Testis (tissue), 3 donors: ENCODE measurements around the gene SSR1. TPM values are rescaled to one million over a fixed set of nuclear protein-coding genes. Genes with fewer than 3 reads are reported as not detected.

Experiments used
- DNase-seq: peaks from one replicate; pipeline ENCODE4 v3.0.0-alpha.2; 2019
- H3K27ac ChIP-seq, 2 donors: fragments of 200-600 bp; sonication (generic); one replicate each; pipeline ENCODE4 v1.5.1; 2019
- H3K27me3 ChIP-seq: fragments of 200-600 bp; sonication (generic); one replicate; pipeline ENCODE4 v1.5.1; 2019
- H3K36me3 ChIP-seq: fragments of 200-600 bp; sonication (generic); one replicate; pipeline ENCODE4 v1.5.1; 2017; ENCODE audit warnings: low read depth; ENCODE audit errors: missing control alignments
- H3K4me1 ChIP-seq: fragments of 200-600 bp; sonication (generic); one replicate; pipeline ENCODE4 v1.5.1; 2019
- H3K4me3 ChIP-seq, 2 donors: fragments of 200-600 bp; sonication (generic); one replicate each; pipeline ENCODE4 v1.5.1; 2017 to 2019
- H3K9me3 ChIP-seq: fragments of 200-600 bp; sonication (generic); one replicate; pipeline ENCODE4 v1.5.1; 2017
- POLR2A ChIP-seq: fragments of 450-650 bp; IDR thresholded peaks from one replicate; pipeline ENCODE4 v1.6.1; 2017; ENCODE audit warnings: antibody characterized with exemption, mild to moderate bottlenecking, moderate library complexity
- WGBS, 2 donors: methylation state at CpG; one replicate each; pipeline ENCODE4 v1.1.5; 2018; 5-methylcytosine and 5-hydroxymethylcytosine counted together
- intact Hi-C: fragments of 100-400 bp; cut with DNase I; formaldehyde crosslinking; loops from one replicate; pipeline ENCODE4 v1.15.1; 2023; ENCODE audit warnings: low total_unique reads
- polyA plus RNA-seq: library from polyadenylated mRNA; stranded (reverse); fragments of 350-450 nt; fragmentation: Illumina TruSeq; extraction: RNeasy Lipid Tissue Mini Kit (QIAGEN cat#74804); gene quantifications from one replicate; pipeline ENCODE4 v1.2.3, GENCODE V29; 2014; ENCODE audit warnings: low read depth, low replicate concordance; ENCODE audit not compliant: insufficient read depth
- total RNA-seq, 2 donors: library from RNA; depleted of rRNA; stranded (reverse); fragments of >200 nt; gene quantifications; one replicate each; pipeline ENCODE4 v1.2.3, GENCODE V29; 2016
- TF ChIP-seq, protein P1 (sequence below), 3 experiments: fragments of 450-650 bp in 2 of 3; fragments of 200-600 bp in 1 of 3; sonication (generic) in 1 of 3; IDR thresholded peaks; one replicate each; pipeline ENCODE4 v1.5.1; 2016 to 2019; ENCODE audit warnings: antibody characterized with exemption in 3 of 3, mild to moderate bottlenecking in 2 of 3, moderate library complexity in 1 of 3

SSR1 gene
- total and polyA plus RNA-seq, 3 donors from 2014 or later, result 42.7 to 65.7 (median 62.5) TPM

GRCh38 chr6:7273709-7274108 lies 39.3 kb downstream of the SSR1 start:
- Histone ChIP-seq H3K4me3 (no peak overlapping the region), H3K9me3 (no peaks in the 10 kb centered on the region), H3K27me3 (no peaks in the 10 kb centered on the region), H3K36me3 (no peaks in the 10 kb centered on the region), H3K4me1 (no peaks in the 10 kb centered on the region), H3K27ac (no peak overlapping the region)
- DNase-seq, result no peak
- TF ChIP-seq, protein P1, sequence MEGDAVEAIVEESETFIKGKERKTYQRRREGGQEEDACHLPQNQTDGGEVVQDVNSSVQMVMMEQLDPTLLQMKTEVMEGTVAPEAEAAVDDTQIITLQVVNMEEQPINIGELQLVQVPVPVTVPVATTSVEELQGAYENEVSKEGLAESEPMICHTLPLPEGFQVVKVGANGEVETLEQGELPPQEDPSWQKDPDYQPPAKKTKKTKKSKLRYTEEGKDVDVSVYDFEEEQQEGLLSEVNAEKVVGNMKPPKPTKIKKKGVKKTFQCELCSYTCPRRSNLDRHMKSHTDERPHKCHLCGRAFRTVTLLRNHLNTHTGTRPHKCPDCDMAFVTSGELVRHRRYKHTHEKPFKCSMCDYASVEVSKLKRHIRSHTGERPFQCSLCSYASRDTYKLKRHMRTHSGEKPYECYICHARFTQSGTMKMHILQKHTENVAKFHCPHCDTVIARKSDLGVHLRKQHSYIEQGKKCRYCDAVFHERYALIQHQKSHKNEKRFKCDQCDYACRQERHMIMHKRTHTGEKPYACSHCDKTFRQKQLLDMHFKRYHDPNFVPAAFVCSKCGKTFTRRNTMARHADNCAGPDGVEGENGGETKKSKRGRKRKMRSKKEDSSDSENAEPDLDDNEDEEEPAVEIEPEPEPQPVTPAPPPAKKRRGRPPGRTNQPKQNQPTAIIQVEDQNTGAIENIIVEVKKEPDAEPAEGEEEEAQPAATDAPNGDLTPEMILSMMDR (IDR thresholded peaks at IDR 0.05), result no peak
- no peak for TF ChIP-seq POLR2A
- intact Hi-C loops, result loop anchor here (10.0 kb wide), 1 partner anchor 341 kb away; no protein-coding TSS in a partner anchor
- WGBS, 2 donors, result 80 to 85% methylated on average over 4 to 10 of the region's 10 CpGs

DNA sequence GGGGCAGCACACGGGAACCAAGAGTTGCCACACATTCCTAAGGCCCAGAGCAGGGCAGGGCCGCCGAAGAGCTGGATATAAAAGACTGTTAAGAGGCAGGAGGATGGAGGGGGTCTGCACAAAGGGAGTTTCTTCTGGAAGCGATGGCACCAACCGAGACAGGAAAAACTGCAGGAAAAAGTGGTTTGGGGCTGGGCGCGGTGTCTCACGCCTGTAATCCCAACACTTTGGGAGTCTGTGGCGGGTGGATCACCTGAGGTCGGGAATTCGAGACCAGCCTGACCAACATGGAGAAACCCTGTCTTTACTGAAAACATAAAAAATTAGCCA lies 41.8 kb downstream of the SSR1 start:
- intact Hi-C loops, result loop anchor here (10.0 kb wide), 1 partner anchor 344 kb away; no protein-coding TSS in a partner anchor
- H3K9me3 ChIP-seq, result no peaks in the 10 kb centered on the region
- no peaks in the 10 kb centered on the region for H3K4me1 ChIP-seq
- DNase-seq, result no peak
- TF ChIP-seq POLR2A, result no peak
- TF ChIP-seq, protein P1 (IDR thresholded peaks at IDR 0.05), result no peak
- H3K27ac ChIP-seq, result no peak overlapping the region
- no peaks in the 10 kb centered on the region for H3K27me3 ChIP-seq
- 94 to 95% methylated on average over 11 of the region's 11 CpGs for WGBS, 2 donors
- no peak overlapping the region for H3K4me3 ChIP-seq
- no peaks in the 10 kb centered on the region for H3K36me3 ChIP-seq

DNA sequence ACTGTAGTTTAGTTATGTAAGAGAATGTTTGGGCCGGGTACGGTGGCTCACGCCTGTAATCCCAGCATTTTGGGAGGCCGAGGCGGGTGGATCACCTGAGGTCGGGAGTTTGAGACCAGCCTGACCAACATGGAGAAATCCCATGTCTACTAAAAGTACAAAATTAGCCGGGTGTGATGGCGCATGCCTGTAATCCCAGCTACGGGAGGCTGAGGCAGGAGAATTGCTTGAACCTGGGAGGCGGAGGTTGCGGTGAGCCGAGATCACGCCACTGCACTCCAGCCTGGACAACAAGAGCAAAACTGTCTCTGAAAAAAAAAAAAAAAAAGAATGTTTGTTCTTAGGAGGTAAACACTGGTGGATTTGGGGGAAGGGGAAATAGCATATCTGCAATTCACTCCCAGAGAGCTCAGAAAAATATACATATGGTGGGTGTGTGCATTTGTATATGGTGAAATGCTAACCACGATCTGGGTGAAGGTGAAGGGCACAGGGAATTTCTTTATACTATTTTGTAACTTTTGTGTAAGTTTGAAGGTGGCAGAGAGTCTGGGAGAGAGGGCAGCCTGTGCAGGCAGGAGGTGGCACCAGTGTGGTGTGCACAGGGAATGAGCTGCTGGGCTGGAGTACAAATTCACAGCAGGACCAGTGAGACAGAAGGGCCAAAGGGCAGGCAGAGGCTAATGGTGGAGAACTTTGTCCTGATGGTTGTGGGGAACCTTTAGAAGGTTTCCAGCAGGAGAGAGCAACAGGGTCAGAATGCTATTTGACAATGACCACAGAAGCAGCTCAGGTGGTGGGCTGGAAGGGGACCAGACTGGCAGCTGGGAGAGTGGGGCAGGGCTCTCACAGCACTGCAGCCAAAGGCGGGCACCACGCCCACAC lies 42.4 kb downstream of the SSR1 start:
- H3K4me3 ChIP-seq, result no peak overlapping the region
- no peaks in the 10 kb centered on the region for H3K27me3 ChIP-seq
- intact Hi-C loops, result loop anchor here (10.0 kb wide), 1 partner anchor 344 kb away; no protein-coding TSS in a partner anchor
- no peak overlapping the region for H3K27ac ChIP-seq
- H3K9me3 ChIP-seq, result no peaks in the 10 kb centered on the region
- no peaks in the 10 kb centered on the region for H3K4me1 ChIP-seq
- WGBS, 2 donors, result 81 to 83% methylated on average over 16 of the region's 16 CpGs
- no peaks in the 10 kb centered on the region for H3K36me3 ChIP-seq
- no peak for DNase-seq
- TF ChIP-seq POLR2A, result no peak

GRCh38 chr6:7269816-7270215 lies 43.2 kb downstream of the SSR1 start:
- no peaks in the 10 kb centered on the region for H3K4me1 ChIP-seq
- 58 to 71% methylated on average over 5 of the region's 5 CpGs for WGBS, 2 donors
- H3K36me3 ChIP-seq, result no peaks in the 10 kb centered on the region
- intact Hi-C loops, result loop anchor here (10.0 kb wide), 1 partner anchor 345 kb away; no protein-coding TSS in a partner anchor
- no peak overlapping the region for H3K4me3 ChIP-seq
- H3K27ac ChIP-seq, result no peak overlapping the region
- H3K9me3 ChIP-seq, result no peaks in the 10 kb centered on the region
- TF ChIP-seq, protein P1 (IDR thresholded peaks at IDR 0.05), result no peak
- no peak for TF ChIP-seq POLR2A
- H3K27me3 ChIP-seq, result no peaks in the 10 kb centered on the region
- DNase-seq, result no peak

DNA sequence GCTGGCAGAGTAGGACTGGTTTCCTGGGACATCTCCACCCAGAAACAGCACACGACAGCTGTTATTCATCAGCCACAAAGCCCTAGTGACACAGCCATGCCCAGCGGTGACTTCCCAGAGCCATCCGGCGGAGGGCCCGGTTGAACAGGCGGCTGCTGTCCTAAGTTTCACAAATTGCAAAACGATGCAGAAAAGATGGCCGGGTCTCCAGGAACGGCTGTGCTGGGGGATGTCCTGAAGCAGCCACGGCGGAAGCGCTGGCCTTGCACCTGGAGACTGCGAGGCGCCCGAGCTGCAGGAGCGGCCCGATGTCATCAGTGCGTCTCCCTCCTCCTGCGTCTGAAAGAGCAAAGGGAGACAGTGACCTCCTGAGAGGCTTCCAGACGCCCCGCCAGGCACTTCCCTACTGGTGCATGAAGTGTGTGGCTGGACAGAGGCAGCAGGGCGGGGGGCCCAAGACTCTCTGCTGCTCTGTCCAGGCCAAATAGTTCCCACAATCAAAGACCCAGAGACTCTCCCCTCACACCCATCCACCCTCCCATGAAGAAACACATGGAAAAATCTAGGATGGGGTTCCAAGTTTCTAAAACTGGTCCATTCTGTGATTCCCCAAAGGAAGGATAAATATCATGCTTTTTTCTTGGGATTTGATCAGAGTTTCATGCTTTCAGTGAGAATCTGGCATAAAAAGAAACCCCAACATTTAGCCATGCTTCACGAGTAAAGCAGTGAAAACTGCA lies 44.0 kb downstream of the SSR1 start:
- no peak for DNase-seq
- no peak for TF ChIP-seq POLR2A
- no peaks in the 10 kb centered on the region for H3K9me3 ChIP-seq
- no peak overlapping the region for H3K4me3 ChIP-seq
- intact Hi-C loops, result no loop called here
- no peaks in the 10 kb centered on the region for H3K36me3 ChIP-seq
- no peaks in the 10 kb centered on the region for H3K27me3 ChIP-seq
- 83 to 84% methylated on average over 12 to 23 of the region's 23 CpGs for WGBS, 2 donors
- H3K4me1 ChIP-seq, result no peaks in the 10 kb centered on the region
- H3K27ac ChIP-seq, result no peak overlapping the region
